Transverse colon (tissue), 3 donors: ENCODE measurements around the gene WFDC10A.

Source experiments
- CTCF ChIP-seq, 5 experiments: fragments of 200-600 bp in 3 of 5; fragments of 450-650 bp in 2 of 5; sonication (generic) in 3 of 5; IDR thresholded peaks; 1 replicate in 2 of 5; 2 replicates in 3 of 5; pipeline ENCODE4 v1.5.1; 2016 to 2017; ENCODE audit warnings: antibody characterized with exemption in 5 of 5, inconsistent platforms in 3 of 5, mild to moderate bottlenecking in 2 of 5, moderate library complexity in 1 of 5
- POLR2A ChIP-seq: fragments of 450-650 bp; IDR thresholded peaks from one replicate; pipeline ENCODE4 v1.6.1; 2016; ENCODE audit warnings: antibody characterized with exemption, mild to moderate bottlenecking, moderate library complexity

GRCh38 chr20:45670139-45670538 lies 40.6 kb downstream of the WFDC10A start, which contains the start of gene WFDC11:
- TF ChIP-seq CTCF (IDR thresholded peaks at IDR 0.05) (no peak), POLR2A (no peak)
